NCI-H748 (cell line): ENCODE data around the gene ZP4.
"Not testable (repeated sequence)": the region's sequence is repeated elsewhere in the genome, so short reads cannot be mapped to it uniquely, and the experiment has no call there.

Experiments used
- DNase-seq: peaks from one replicate; lab custom pipeline; 2025; ENCODE audit not compliant: unreplicated experiment; lab: John Stamatoyannopoulos, UW

Gene ZP4

DNA sequence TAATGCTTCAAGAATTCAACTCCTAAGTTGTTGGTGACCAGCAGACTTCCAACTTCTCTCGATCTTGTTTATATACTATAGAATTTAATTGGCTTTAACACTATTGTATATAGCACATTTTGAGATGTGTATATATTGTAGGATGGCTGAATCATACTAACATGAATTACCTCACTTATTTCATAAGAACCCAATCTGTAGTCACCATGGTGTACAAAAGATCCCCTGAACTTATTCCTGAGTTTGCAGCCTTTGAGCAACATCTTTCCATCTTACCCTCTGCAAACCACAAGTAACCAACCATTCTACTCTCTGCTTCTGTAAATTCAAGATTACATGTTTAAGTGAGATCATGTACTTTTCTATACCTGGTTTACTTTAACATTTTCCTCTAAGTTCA, 12.3 kb downstream of the ZP4 start:
- DNase-seq, result no peak

GRCh38 chr1:237877631-237878030, 13.1 kb downstream of the ZP4 start:
- DNase-seq, result no peak

GRCh38 chr1:237875291-237875690, 15.4 kb downstream of the ZP4 start:
- DNase-seq, result no peak

- DNase-seq, result no peak
These were observed 17.1 kb downstream of the ZP4 start for GRCh38 chr1:237873487-237874211.

DNA sequence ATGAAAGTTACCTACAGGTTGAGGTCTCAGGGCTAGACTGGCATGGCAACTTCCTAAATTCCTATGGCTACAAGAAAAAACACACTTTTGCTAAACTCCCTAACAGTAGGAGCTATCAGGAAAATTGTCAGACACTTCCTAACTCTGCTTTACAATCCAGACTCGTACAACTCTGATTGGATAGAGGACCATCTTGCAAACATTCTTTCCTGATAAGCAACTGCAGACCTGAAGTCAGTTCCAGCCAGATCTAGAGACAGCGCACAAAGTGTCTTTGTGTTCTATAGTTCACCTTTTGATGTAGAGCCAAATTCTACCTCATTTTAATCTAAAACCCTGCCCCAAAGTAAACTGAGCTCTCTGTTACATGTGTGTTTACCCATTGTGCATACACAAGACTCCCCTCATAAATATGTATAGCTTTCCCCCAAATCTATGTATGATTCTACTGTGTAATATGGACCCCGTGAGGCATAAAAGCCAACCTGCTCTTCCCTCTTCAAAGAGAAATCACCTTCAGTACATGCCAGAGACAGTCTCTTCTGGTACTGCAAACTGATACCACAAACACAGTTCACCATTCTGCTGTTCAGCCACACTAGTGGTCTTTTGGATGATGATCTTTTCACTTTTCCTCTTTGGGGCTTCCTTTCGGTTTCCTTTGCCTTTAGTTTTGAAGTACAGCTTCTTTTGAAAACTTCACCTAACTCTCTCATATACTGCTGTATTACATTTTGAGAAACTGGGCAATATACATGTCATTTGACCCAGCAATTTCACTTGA, 21.7 kb downstream of the ZP4 start:
- DNase-seq, result no peak

GRCh38 chr1:237867380-237867888, 23.3 kb downstream of the ZP4 start:
- no peak for DNase-seq

GRCh38 chr1:237864338-237865244, 26.1 kb downstream of the ZP4 start:
- DNase-seq, result peak; percentile 55

- DNase-seq, result no peak
These were observed 27.5 kb downstream of the ZP4 start for GRCh38 chr1:237863234-237863633.

GRCh38 chr1:237861944-237862343, 28.8 kb downstream of the ZP4 start:
- DNase-seq, result no peak

DNA sequence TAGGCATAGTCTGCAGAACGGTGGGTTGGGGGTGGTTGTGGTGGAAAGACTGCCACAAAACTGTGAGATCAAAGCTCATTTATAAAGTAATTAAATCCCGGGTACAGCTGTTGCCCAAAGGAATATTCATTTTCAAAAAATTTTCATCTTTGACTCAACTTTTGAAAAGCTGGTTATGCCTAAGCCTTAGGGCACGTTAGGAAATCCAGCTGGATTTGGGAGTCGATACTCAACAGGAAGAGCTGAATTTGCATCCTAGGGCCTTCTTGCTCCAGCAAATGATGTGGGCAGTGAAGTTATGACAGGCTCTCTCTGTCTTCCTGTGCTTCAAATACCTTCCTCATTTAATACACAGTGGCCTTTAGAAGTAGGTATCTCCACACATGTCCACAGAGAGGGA, 31.7 kb downstream of the ZP4 start:
- no peak for DNase-seq

GRCh38 chr1:237857455-237857854, 33.3 kb downstream of the ZP4 start:
- DNase-seq, result no peak

- no peak for DNase-seq
These were observed 38.4 kb downstream of the ZP4 start for GRCh38 chr1:237852342-237852741.

DNA sequence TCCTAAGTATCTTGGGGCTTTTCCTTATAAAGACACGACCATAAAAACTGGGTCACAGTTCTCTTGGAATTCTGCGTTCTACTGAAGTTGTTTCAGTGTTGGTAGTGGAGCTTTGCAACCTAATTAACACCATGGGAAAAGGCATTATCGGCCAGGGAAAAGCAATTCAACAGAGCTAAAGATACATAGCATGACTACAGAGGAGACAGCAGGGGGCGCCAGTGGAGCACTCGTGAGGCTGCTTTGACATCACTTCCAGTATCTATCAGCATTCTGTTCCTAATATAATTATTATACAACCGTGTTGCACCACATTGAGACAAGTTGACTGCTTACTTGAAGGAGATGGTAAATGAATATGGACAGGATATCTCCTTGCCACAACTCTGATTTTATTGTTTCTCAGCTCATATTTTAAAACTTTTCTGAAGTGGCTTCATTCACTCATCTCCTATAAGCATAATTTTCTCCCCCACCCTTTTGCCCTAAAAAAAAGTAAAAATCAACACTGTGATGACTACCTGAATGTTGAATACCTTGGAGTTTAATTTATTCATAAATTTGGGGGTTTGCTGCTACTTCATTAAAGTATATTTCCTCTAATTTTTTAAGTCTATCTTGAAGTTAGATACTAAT, 39.4 kb downstream of the ZP4 start:
- peak; percentile 28 for DNase-seq

DNA sequence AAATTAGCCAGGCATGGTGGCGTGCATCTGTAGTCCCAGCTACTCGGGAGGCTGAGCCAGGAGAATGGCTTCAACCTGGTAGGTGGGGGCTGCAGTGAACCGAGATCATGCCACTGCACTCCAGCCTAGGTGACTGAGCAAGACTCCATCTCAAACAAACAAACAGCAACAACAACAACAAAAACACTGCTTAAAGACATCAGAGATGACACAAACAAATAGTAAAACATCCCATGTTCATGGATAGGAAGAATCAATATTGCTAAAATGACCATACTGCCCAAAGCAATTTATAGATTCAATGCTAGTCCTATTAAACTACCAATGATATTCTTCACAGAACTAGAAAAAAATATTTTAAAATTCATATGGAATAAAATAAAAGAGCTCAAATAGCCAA, 47.2 kb downstream of the ZP4 start:
- DNase-seq, result not testable (repeated sequence)

GRCh38 chr1:237841485-237841884, 49.2 kb downstream of the ZP4 start:
- DNase-seq, result no peak

- no peak for DNase-seq
These were observed 51.7 kb downstream of the ZP4 start for GRCh38 chr1:237838904-237839534.

DNA sequence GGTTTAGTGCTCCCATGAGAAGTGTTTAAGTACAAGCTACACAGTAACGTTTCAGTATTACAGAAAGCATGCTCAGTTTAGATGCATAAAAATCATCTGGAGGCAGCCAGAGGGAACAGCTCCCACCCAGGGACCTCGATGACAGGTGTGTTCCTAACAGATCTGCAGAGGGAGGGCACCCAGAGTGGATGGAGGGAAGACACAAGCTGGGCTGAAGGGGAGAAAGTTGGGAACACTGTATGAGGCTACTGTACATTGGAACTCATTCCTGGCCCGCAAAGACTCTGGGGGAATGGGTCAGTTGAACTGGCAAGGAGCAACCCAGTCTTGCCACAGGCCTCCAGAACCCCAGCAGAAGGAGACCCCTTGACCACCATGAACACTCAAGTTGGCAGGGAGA, 52.4 kb downstream of the ZP4 start:
- no peak for DNase-seq

GRCh38 chr1:237834461-237834860, 56.3 kb downstream of the ZP4 start:
- no peak for DNase-seq

DNA sequence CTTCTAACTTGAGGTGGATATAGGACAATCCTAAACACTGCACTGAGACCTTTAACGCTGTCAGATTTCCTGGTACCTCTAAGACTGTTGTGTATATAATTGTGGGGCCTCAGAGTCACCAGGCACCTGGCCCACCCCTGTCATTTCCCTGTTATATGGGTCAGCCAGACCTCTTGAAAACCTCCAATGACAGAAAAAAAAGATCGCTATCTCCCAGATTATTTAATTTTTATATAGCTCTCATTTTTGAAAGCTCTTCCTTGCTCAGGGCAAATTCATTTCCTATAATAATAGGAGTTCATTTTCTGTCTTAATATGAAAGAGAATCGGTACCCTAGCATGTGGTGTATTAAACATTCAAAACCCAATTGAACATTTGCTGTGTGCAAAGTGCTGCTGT, 56.7 kb downstream of the ZP4 start:
- DNase-seq, result no peak

- no peak for DNase-seq
These were observed 57.9 kb downstream of the ZP4 start for GRCh38 chr1:237832858-237833257.
